ENCODE data around the gene RPAP3.

RPAP3 gene

DNA sequence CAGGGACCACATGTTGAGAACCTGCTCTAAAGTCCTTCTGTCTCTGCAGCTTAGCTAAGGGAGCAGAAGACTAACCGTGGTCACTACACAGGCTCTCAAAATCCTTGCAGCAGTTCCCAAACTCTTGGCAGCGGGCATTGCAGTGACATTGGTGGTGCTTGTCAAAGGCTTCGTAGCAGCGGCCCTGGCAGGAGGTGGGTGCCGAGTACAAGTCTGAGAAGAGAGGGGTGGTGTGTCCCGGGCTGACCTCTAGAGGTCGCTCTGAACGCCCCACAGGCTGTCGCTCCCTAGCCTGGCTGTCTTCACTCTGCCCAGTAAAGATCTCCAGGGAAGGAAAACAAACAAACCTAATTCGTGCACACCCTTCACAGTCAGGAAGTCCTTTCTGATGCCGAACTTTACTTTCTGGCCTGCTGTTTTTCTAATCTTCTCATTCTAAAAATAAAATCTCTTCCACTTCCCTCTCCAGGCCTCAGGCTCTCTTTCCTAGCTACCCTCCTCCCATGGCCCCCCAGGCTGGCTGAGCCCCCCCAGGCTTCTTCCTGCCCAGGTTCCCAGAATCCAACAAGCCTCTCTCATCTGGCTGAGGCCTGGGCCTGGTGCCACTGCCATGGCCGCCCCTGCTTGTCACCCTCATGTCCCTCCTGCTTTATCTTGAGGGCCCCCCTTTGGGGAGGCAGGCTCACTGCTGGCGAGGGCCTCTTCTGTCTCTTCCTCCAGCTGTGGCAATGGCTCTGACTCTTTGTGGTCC lies 11.8 kb upstream of the RPAP3 start:
- Histone ChIP-seq H3K9ac (ENCODE audit: low read depth, low read length) (peak overlapping the region; percentile 2; the same call in 1 of the 2 replicates), H3K4me1 (ENCODE audit: control insufficient read depth, insufficient read depth, low read length) (peaks cover 11% of the 10 kb centered on the region), H3K4me3 (ENCODE audit: low read depth, low read length) (no peak overlapping the region), H3K9me3 (ENCODE audit: control insufficient read depth, insufficient read depth, low read length) (no peaks in the 10 kb centered on the region), H3K27me3 (ENCODE audit: control insufficient read depth, insufficient read depth, low read length) (peaks cover 11% of the 10 kb centered on the region), H3K27ac (ENCODE audit: low read depth, low read length) (peak overlapping the region; percentile 81), H3K36me3 (ENCODE audit: control insufficient read depth, insufficient read depth, low read length) (no peaks in the 10 kb centered on the region)

GRCh38 chr12:47717046-47717442 lies 11.2 kb upstream of the RPAP3 start:
- Histone ChIP-seq H3K9ac (ENCODE audit: low read depth, low read length) (no peak overlapping the region), H3K27ac (ENCODE audit: low read depth, low read length) (no peak overlapping the region), H3K36me3 (ENCODE audit: control insufficient read depth, insufficient read depth, low read length) (no peaks in the 10 kb centered on the region), H3K9me3 (ENCODE audit: control insufficient read depth, insufficient read depth, low read length) (no peaks in the 10 kb centered on the region), H3K4me3 (ENCODE audit: low read depth, low read length) (no peak overlapping the region), H3K4me1 (ENCODE audit: control insufficient read depth, insufficient read depth, low read length) (peaks cover 11% of the 10 kb centered on the region), H3K27me3 (ENCODE audit: control insufficient read depth, insufficient read depth, low read length) (peaks cover 11% of the 10 kb centered on the region)

DNA sequence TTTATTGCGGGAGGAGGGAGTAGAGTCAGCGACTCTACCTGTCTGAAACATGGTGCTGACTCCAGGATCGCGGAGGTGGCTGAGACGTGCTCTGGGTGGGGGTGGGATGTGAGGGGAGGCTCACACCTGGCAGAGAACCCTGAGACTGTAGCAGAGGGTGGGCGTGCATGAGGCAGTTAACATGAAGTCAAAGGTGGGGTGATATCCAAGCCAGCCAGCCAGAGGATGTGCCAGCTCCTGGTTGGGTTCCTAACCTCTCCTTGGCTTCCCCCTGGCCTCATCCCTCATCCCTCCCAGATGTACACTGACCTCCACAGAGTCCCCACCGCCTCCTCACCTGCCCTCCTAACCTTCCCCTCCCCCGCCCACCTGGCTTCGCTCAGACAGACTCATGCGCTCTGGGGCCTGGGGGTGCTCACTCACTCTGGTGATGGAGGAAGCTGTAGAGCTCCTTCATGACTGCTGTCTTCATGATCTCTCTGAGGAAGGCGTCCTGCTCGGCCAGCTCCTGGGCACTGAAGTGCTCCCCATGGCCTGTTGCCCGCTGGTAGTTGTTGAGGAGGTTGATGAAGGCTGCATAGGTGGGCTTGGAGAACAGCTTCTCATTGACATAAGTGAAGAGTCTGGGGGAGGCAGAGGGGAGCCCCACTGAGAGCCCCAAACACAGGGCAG lies 10.2 kb upstream of the RPAP3 start:
- Histone ChIP-seq H3K36me3 (ENCODE audit: control insufficient read depth, insufficient read depth, low read length) (no peaks in the 10 kb centered on the region), H3K27ac (ENCODE audit: low read depth, low read length) (no peak overlapping the region), H3K9me3 (ENCODE audit: control insufficient read depth, insufficient read depth, low read length) (no peaks in the 10 kb centered on the region), H3K4me1 (ENCODE audit: control insufficient read depth, insufficient read depth, low read length) (peaks cover 11% of the 10 kb centered on the region), H3K9ac (ENCODE audit: low read depth, low read length) (no peak overlapping the region), H3K27me3 (ENCODE audit: control insufficient read depth, insufficient read depth, low read length) (peaks cover 11% of the 10 kb centered on the region), H3K4me3 (ENCODE audit: low read depth, low read length) (no peak overlapping the region)

- peaks cover 11% of the 10 kb centered on the region for H3K4me1 ChIP-seq (ENCODE audit: control insufficient read depth, insufficient read depth, low read length)
- H3K27ac ChIP-seq (ENCODE audit: low read depth, low read length): no peak overlapping the region
- no peak overlapping the region for H3K4me3 ChIP-seq (ENCODE audit: low read depth, low read length)
- H3K9me3 ChIP-seq (ENCODE audit: control insufficient read depth, insufficient read depth, low read length): no peaks in the 10 kb centered on the region
- H3K36me3 ChIP-seq (ENCODE audit: control insufficient read depth, insufficient read depth, low read length): no peaks in the 10 kb centered on the region
- peaks cover 11% of the 10 kb centered on the region for H3K27me3 ChIP-seq (ENCODE audit: control insufficient read depth, insufficient read depth, low read length)
- no peak overlapping the region for H3K9ac ChIP-seq (ENCODE audit: low read depth, low read length)
Measured at GRCh38 chr12:47715393-47715876, 9.6 kb upstream of the RPAP3 start.

DNA sequence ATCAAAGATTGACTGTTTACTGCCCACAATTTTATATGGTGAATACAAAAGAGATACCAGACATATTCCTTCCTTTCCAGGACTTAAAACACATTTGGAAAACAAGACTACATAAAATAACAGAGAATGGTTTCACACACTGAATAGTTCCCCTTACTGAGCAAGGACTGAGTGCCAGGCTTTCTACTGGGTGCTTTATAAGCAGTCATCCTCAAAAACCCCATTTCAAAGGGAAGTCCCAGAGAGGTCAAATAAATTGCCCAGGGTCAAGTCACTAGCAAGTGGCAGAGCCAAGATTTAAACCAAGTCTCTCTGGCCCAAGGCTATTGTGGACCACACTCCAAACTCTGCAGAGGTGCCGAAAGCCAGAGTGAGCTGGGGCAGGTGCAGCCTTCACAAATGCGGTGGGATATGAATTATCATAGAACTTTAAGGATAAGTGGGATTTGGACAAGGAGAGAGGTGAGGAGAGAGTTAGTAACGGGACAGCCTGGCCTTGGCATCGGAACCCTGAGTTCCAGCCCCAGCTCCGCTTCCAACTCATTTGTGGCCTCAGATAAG lies 9.1 kb upstream of the RPAP3 start:
- Histone ChIP-seq H3K4me1 (ENCODE audit: control insufficient read depth, insufficient read depth, low read length) (peaks cover 11% of the 10 kb centered on the region), H3K9me3 (ENCODE audit: control insufficient read depth, insufficient read depth, low read length) (no peaks in the 10 kb centered on the region), H3K9ac (ENCODE audit: low read depth, low read length) (no peak overlapping the region), H3K27me3 (ENCODE audit: control insufficient read depth, insufficient read depth, low read length) (peaks cover 11% of the 10 kb centered on the region), H3K36me3 (ENCODE audit: control insufficient read depth, insufficient read depth, low read length) (no peaks in the 10 kb centered on the region), H3K27ac (ENCODE audit: low read depth, low read length) (no peak overlapping the region), H3K4me3 (ENCODE audit: low read depth, low read length) (no peak overlapping the region)

DNA sequence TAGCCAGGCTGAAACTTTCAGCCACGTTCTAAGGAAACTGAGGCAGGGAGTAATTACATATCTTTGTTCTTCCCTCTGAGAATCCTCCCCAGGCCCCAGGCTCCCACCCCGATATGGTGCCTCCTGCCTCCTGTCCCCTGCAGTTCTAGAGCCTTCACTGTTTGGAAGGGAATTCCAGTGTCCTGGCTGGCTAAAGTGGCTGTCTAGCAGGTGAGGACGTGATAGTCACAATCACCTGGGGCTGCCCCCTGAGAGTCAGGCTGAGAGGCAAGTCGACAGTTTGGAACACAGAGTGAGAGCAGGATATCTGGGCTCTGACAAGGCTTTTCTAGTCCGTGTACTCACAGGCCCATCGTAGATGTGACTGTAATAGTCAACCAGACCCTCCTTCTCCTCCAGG lies 6.3 kb upstream of the RPAP3 start:
- Histone ChIP-seq H3K9ac (ENCODE audit: low read depth, low read length) (no peak overlapping the region), H3K9me3 (ENCODE audit: control insufficient read depth, insufficient read depth, low read length) (no peaks in the 10 kb centered on the region), H3K4me3 (ENCODE audit: low read depth, low read length) (no peak overlapping the region)

GRCh38 chr12:47711448-47711847 lies 5.6 kb upstream of the RPAP3 start:
- Histone ChIP-seq H3K36me3 (ENCODE audit: control insufficient read depth, insufficient read depth, low read length) (no peaks in the 10 kb centered on the region), H3K9me3 (ENCODE audit: control insufficient read depth, insufficient read depth, low read length) (no peaks in the 10 kb centered on the region), H3K4me1 (ENCODE audit: control insufficient read depth, insufficient read depth, low read length) (peaks cover 5% of the 10 kb centered on the region), H3K27me3 (ENCODE audit: control insufficient read depth, insufficient read depth, low read length) (peaks cover 2% of the 10 kb centered on the region), H3K9ac (ENCODE audit: low read depth, low read length) (no peak overlapping the region), H3K27ac (ENCODE audit: low read depth, low read length) (no peak overlapping the region), H3K4me3 (ENCODE audit: low read depth, low read length) (no peak overlapping the region)

More for the DNA sequence above, 6.3 kb upstream of the RPAP3 start:
- H3K4me1 ChIP-seq (ENCODE audit: control insufficient read depth, insufficient read depth, low read length): peaks cover under 1% of the 10 kb centered on the region; the same call in 1 of the 2 replicates
- H3K36me3 ChIP-seq (ENCODE audit: control insufficient read depth, insufficient read depth, low read length): no peaks in the 10 kb centered on the region
- peaks cover 9% of the 10 kb centered on the region for H3K27me3 ChIP-seq (ENCODE audit: control insufficient read depth, insufficient read depth, low read length)
- H3K27ac ChIP-seq (ENCODE audit: low read depth, low read length): no peak overlapping the region

DNA sequence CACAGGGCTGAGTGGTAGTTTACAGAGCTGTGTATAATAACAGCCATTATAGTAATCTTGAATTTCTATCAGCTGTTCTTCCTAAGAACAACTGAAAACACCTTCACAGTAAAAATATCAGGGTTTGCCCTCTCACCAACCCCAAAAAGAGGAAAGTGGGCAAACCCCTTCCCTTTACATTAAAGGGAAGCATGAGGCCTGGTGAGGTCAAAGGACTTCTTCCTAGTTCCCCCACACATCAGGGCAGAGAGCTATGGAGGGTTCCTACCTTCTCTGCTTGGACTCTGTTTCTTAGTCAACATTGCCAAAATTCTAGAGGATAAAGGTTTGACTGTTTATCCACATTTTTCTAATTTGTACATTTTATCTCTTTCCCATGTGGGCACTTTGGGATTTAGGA lies 4.4 kb upstream of the RPAP3 start:
- Histone ChIP-seq H3K4me3 (ENCODE audit: low read depth, low read length) (no peak overlapping the region), H3K9ac (ENCODE audit: low read depth, low read length) (no peak overlapping the region), H3K9me3 (ENCODE audit: control insufficient read depth, insufficient read depth, low read length) (no peaks in the 10 kb centered on the region), H3K36me3 (ENCODE audit: control insufficient read depth, insufficient read depth, low read length) (no peaks in the 10 kb centered on the region), H3K27ac (ENCODE audit: low read depth, low read length) (no peak overlapping the region), H3K4me1 (ENCODE audit: control insufficient read depth, insufficient read depth, low read length) (peaks cover 10% of the 10 kb centered on the region), H3K27me3 (ENCODE audit: control insufficient read depth, insufficient read depth, low read length) (no peaks in the 10 kb centered on the region)

GRCh38 chr12:47709671-47710070 lies 3.8 kb upstream of the RPAP3 start:
- Histone ChIP-seq H3K4me3 (ENCODE audit: low read depth, low read length) (no peak overlapping the region), H3K9ac (ENCODE audit: low read depth, low read length) (no peak overlapping the region), H3K27me3 (ENCODE audit: control insufficient read depth, insufficient read depth, low read length) (no peaks in the 10 kb centered on the region), H3K9me3 (ENCODE audit: control insufficient read depth, insufficient read depth, low read length) (no peaks in the 10 kb centered on the region), H3K27ac (ENCODE audit: low read depth, low read length) (no peak overlapping the region), H3K4me1 (ENCODE audit: control insufficient read depth, insufficient read depth, low read length) (peaks cover 10% of the 10 kb centered on the region), H3K36me3 (ENCODE audit: control insufficient read depth, insufficient read depth, low read length) (no peaks in the 10 kb centered on the region)

- no peaks in the 10 kb centered on the region for H3K9me3 ChIP-seq (ENCODE audit: control insufficient read depth, insufficient read depth, low read length)
- H3K4me1 ChIP-seq (ENCODE audit: control insufficient read depth, insufficient read depth, low read length): peaks cover 10% of the 10 kb centered on the region
- no peak overlapping the region for H3K9ac ChIP-seq (ENCODE audit: low read depth, low read length)
- no peaks in the 10 kb centered on the region for H3K27me3 ChIP-seq (ENCODE audit: control insufficient read depth, insufficient read depth, low read length)
- no peaks in the 10 kb centered on the region for H3K36me3 ChIP-seq (ENCODE audit: control insufficient read depth, insufficient read depth, low read length)
- no peak overlapping the region for H3K27ac ChIP-seq (ENCODE audit: low read depth, low read length)
- H3K4me3 ChIP-seq (ENCODE audit: low read depth, low read length): no peak overlapping the region
Measured at GRCh38 chr12:47709237-47709636, 3.4 kb upstream of the RPAP3 start.

All from HUES48 (cell line).